Right lobe of liver (tissue), 6 donors: ENCODE measurements around the gene TFF2. TPM values are rescaled to one million over a fixed set of nuclear protein-coding genes. Genes with fewer than 3 reads are reported as not detected.

Source experiments
- ATAC-seq, 4 donors: fragments of 200-7000 bp; cut with Tn5 transposase; one replicate each; pipeline ENCODE4 v1.9.1; 2020; ENCODE audit warnings: mild to moderate bottlenecking in 4 of 4, moderate library complexity in 4 of 4
- DNase-seq, 3 donors: peaks; one replicate each; pipeline ENCODE4 v3.0.0-alpha.2; 2020
- H3K27ac ChIP-seq, 3 donors: fragments of 200-600 bp; one replicate each; pipeline ENCODE4 v1.8.0; 2022
- H3K27me3 ChIP-seq, 2 donors: fragments of 200-600 bp; one replicate each; pipeline ENCODE4 v1.8.0; 2022
- H3K36me3 ChIP-seq, 4 donors: fragments of 200-600 bp; sonication (generic) in 1 of 4; one replicate each; pipeline versions ENCODE4 v1.5.1 to v1.8.0; 2017 to 2022; ENCODE audit warnings: control low read depth in 1 of 4
- H3K4me1 ChIP-seq, 4 donors: fragments of 200-600 bp; sonication (generic) in 1 of 4; one replicate each; pipeline versions ENCODE4 v1.5.1 to v1.8.0; 2017 to 2022; ENCODE audit warnings: control low read depth in 1 of 4
- H3K4me3 ChIP-seq, 3 donors: fragments of 200-600 bp; one replicate each; pipeline ENCODE4 v1.8.0; 2022
- H3K9me3 ChIP-seq, 4 donors: fragments of 200-600 bp; sonication (generic) in 1 of 4; one replicate each; pipeline versions ENCODE4 v1.5.1 to v1.8.0; 2017 to 2022; ENCODE audit warnings: control low read depth in 1 of 4
- CTCF ChIP-seq, 4 donors: fragments of 200-600 bp in 3 of 4; fragments of 450-650 bp in 1 of 4; IDR thresholded peaks; one replicate each; pipeline versions ENCODE4 v1.5.1 to v1.8.0; 2016 to 2022; ENCODE audit warnings: antibody characterized with exemption in 4 of 4, mild to moderate bottlenecking in 2 of 4
- POLR2A ChIP-seq: fragments of 450-650 bp; IDR thresholded peaks from one replicate; pipeline ENCODE4 v1.6.1; 2017; ENCODE audit warnings: antibody characterized with exemption, mild to moderate bottlenecking
- WGBS: methylation state at CpG from one replicate; pipeline ENCODE4 v1.1.6; 2018; ENCODE audit warnings: low coverage, low lambda C conversion rate; ENCODE audit not compliant: insufficient coverage; ENCODE audit errors: missing lambda C conversion rate; 5-methylcytosine and 5-hydroxymethylcytosine counted together
- intact Hi-C, 2 donors: fragments of 100-400 bp; cut with DNase I; formaldehyde crosslinking; loops; one replicate each; pipeline versions ENCODE4 v1.11.2 to v1.14.1; 2022
- long read RNA-seq: library from polyadenylated mRNA; unstranded; transcript quantifications from one replicate; pipeline ENCODE4 v2.0.0, GENCODE V29; 2019
- total RNA-seq, 6 experiments: library from RNA; depleted of rRNA in 2 of 6; stranded (reverse); fragments of >200 nt in 2 of 6; fragmentation: NEBNext Ultra II Directional in 3 of 6; extraction: Animal tissue kit (Norgen Biotek cat#: 25700) in 3 of 6; gene quantifications; one replicate each; pipeline versions ENCODE4 v1.1.0 to v1.2.4, GENCODE V29; 2016 to 2023
- donor health status: DM: no; HTN: yes; CAD: no.
- donor health status: DM: no; HTN: no; CAD: no.
- donor health status: DM: no; HTN: no; CAD: no.
- donor health status: DM: no; HTN: yes; CAD: no.
- donor health status: DM: no; HTN: yes; CAD: no.

TFF2 gene
- under 1 TPM in 4 of 6 experiments, not detected in 2; 0.29 to 0.61 (median 0.49) TPM for total RNA-seq
- long read RNA-seq, partial matches to known transcripts, result 0 of 1 reads
- long read RNA-seq, other reads (novel, unspliced or antisense), result 0 of 1 reads

- peak in 1 of 4 donors; percentile 34 for ATAC-seq
- Histone ChIP-seq H3K27me3 (no peaks in the 10 kb centered on the region), H3K36me3 (no peaks in the 10 kb centered on the region), H3K4me3 (no peak within 1 kb of the TSS), H3K4me1 (no peaks in the 10 kb centered on the region), H3K27ac (no peak within 1 kb of the TSS), H3K9me3 (no peaks in the 10 kb centered on the region)
- 54% methylated on average over 6 of the region's 13 CpGs for WGBS
- intact Hi-C loops, result no loop called here
- DNase-seq, result peak in 1 of 3 donors; percentile 36
- no peak for TF ChIP-seq CTCF (IDR thresholded peaks at IDR 0.05)
- no peak for TF ChIP-seq POLR2A
These were observed at the start of gene TFF2 for GRCh38 chr21:42350927-42351426. Gene TFF2, minus strand, starts transcription at chr21:42350994. Its CDS starts 37 bp downstream, at chr21:42350957.

GRCh38 chr21:42400525-42400924 is 49.7 kb upstream of the TFF2 start:
- H3K4me3 ChIP-seq, result no peak overlapping the region
- no peak overlapping the region for H3K27ac ChIP-seq
- H3K9me3 ChIP-seq, result no peaks in the 10 kb centered on the region
- no peaks in the 10 kb centered on the region for H3K36me3 ChIP-seq
- DNase-seq (no peak), ATAC-seq (no peak)
- intact Hi-C loops, result no loop called here
- WGBS, result 63% methylated on average over 4 of the region's 4 CpGs
- H3K4me1 ChIP-seq, result no peaks in the 10 kb centered on the region
- H3K27me3 ChIP-seq, result no peaks in the 10 kb centered on the region
- no peak for TF ChIP-seq POLR2A
- no peak for TF ChIP-seq CTCF (IDR thresholded peaks at IDR 0.05)

GRCh38 chr21:42398436-42399028 is 47.7 kb upstream of the TFF2 start:
- Histone ChIP-seq H3K36me3 (no peaks in the 10 kb centered on the region), H3K4me1 (no peaks in the 10 kb centered on the region), H3K4me3 (no peak overlapping the region), H3K27ac (no peak overlapping the region), H3K9me3 (no peaks in the 10 kb centered on the region), H3K27me3 (no peaks in the 10 kb centered on the region)
- no peak for ATAC-seq
- intact Hi-C loops, result no loop called here
- 68% methylated on average over 12 of the region's 12 CpGs for WGBS
- TF ChIP-seq CTCF (IDR thresholded peaks at IDR 0.05) (no peak), POLR2A (no peak)
- no peak for DNase-seq

GRCh38 chr21:42397746-42398394 is 47.1 kb upstream of the TFF2 start:
- H3K9me3 ChIP-seq, result no peaks in the 10 kb centered on the region
- H3K4me1 ChIP-seq, result no peaks in the 10 kb centered on the region
- H3K4me3 ChIP-seq, result no peak overlapping the region
- DNase-seq (no peak), ATAC-seq (no peak)
- H3K36me3 ChIP-seq, result no peaks in the 10 kb centered on the region
- no peak for TF ChIP-seq CTCF (IDR thresholded peaks at IDR 0.05)
- TF ChIP-seq POLR2A, result no peak
- H3K27ac ChIP-seq, result no peak overlapping the region
- 84% methylated on average over 6 of the region's 14 CpGs for WGBS
- intact Hi-C loops, result no loop called here
- no peaks in the 10 kb centered on the region for H3K27me3 ChIP-seq
